Stimulated activated effector memory CD8-positive, alpha-beta T cell treated with anti-CD3 and anti-CD28 coated beads, Interleukin-12 subunit alpha, Interleukin-12 subunit beta, amount 100 ng/mL, for 72 hours (primary cell): ENCODE results near the gene LIN54.
"Not testable (repeated sequence)": the region's sequence is repeated elsewhere in the genome, so short reads cannot be mapped to it uniquely, and the experiment has no call there.

Experiments used
- ATAC-seq: fragments of 150-1000 bp; cut with Tn5 transposase; 2 replicates; pipeline ENCODE4 v1.10.0; 2021
- DNase-seq, 2 donors: peaks; one replicate each; pipeline ENCODE4 v3.0.0; 2021 to 2022; ENCODE audit warnings: low spot score in 2 of 2
- H3K27ac Mint-ChIP-seq: one replicate; pipeline ENCODE4 v1.8.0; 2022; ENCODE audit warnings: mild to moderate bottlenecking, mixed read lengths
- H3K36me3 Mint-ChIP-seq: one replicate; pipeline ENCODE4 v1.8.0; 2022; ENCODE audit warnings: mild to moderate bottlenecking, mixed read lengths
- H3K4me1 Mint-ChIP-seq: one replicate; pipeline ENCODE4 v1.8.0; 2022; ENCODE audit warnings: mixed read lengths
- H3K4me3 Mint-ChIP-seq: one replicate; pipeline ENCODE4 v1.8.0; 2022; ENCODE audit warnings: mild to moderate bottlenecking, mixed read lengths
- H3K9me3 Mint-ChIP-seq: one replicate; pipeline ENCODE4 v1.8.0; 2022; ENCODE audit warnings: mixed read lengths

Gene LIN54

GRCh38 chr4:83022724-83023450, 12.3 kb upstream of the LIN54 start:
- Mint-ChIP-seq H3K4me1 (peaks cover 6% of the 10 kb centered on the region), H3K4me3 (no peak overlapping the region), H3K36me3 (no peaks in the 10 kb centered on the region), H3K9me3 (no peaks in the 10 kb centered on the region), H3K27ac (no peak overlapping the region)
- DNase-seq (no peak), ATAC-seq (no peak)

DNA sequence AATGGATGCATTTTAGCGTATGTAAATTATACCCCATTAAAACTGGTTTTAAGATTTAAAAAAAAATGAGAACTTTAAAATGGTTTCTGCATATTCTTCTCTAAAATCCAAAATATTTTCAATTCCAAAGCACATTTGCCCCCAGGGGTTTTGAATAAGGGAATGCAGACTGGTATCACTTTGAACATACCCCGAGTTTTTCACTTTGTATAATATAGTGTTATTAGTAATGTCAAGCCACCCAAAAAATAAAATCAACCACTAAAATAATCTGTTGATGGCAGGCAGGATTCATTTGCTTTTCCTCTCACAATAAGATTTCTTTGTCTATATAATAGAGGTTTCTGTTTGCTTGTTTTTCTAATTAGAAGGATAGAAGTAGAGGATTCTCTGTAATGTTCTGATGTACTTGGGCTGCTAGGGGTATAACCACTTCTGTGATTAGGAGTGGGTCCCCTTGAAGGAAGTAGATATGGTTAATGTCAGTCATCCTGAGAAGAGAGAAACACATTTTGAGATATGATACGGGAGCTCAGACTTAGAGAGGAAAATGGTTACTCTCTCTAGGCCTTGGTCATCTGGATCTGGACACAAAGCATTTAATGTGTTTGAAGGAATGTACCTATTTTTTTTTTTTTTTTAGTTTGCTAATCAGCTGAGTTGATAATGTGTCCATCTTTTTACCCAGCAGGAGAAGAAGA, 9.3 kb upstream of the LIN54 start:
- no peaks in the 10 kb centered on the region for H3K36me3 Mint-ChIP-seq
- H3K4me3 Mint-ChIP-seq: no peak overlapping the region
- ATAC-seq (peak; percentile 96), DNase-seq (no peak)
- H3K9me3 Mint-ChIP-seq: no peaks in the 10 kb centered on the region
- H3K27ac Mint-ChIP-seq: peak overlapping the region; percentile 48
- H3K4me1 Mint-ChIP-seq: peaks cover 6% of the 10 kb centered on the region

DNA sequence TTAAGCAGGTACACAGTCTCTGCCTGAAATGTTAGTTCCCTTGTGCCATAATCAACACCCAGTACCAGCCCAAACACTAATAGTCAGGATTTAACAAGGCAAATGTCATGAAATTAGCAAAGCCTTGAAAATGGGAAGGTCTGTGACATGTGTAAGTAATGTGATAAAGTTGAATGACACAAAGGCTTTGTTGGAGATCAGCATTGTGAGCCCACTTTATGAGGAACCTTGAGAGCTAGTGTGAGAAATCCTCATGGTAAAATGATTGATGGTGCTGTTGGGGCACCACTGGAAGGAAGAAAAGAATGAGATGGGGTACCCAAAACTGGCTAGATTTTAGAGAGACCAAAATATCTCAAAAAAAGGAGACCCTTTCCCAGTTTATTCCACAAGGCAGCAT, 3.3 kb upstream of the LIN54 start:
- DNase-seq (no peak), ATAC-seq (no peak)
- H3K27ac Mint-ChIP-seq: peak overlapping the region; percentile 98
- no peaks in the 10 kb centered on the region for H3K9me3 Mint-ChIP-seq
- H3K4me3 Mint-ChIP-seq: peak overlapping the region; percentile 96
- peaks cover 6% of the 10 kb centered on the region for H3K36me3 Mint-ChIP-seq
- peaks cover 28% of the 10 kb centered on the region for H3K4me1 Mint-ChIP-seq

GRCh38 chr4:83013420-83013867, 2.8 kb upstream of the LIN54 start:
- Mint-ChIP-seq H3K36me3 (peaks cover 6% of the 10 kb centered on the region), H3K4me1 (peaks cover 28% of the 10 kb centered on the region), H3K27ac (peak overlapping the region; percentile 98), H3K9me3 (no peaks in the 10 kb centered on the region), H3K4me3 (peak overlapping the region; percentile 96)
- ATAC-seq: no peak
- DNase-seq: no peak

DNA sequence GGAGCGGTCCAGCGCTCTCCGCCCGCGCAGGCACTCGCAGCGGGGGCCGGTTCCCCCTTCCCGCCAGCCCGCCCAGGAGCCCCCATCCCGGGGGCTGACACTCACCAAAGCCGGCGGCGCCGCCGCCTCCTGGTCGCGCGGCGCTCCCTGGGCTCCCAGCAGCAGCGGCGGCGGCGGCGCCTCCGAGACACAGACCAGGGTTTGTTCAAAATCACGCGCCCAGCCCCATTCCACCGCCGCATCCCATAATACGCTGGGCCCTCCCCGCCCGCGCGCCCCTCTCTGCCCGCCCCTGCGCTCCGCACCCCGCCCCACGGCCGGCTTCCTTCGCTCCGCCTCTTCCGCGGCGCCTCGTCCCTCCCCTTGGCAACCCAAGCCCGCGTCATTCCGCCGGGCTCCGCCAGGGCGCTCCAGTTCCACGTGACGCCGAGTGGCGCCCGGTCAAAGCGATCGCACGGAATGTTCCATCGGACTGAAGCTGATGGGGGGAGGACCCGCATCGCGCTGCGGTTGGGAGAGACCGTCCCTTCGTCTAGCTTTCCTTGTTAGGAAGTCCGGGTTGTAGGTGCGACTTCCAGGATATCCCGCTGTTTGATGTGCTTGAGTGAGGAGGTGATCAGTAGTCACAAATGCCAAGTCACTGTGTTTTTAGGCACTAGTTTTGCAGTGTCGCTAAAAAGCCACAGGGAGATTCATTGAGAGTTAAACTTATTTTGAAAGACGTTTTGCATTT, 2.2 kb upstream of the LIN54 start:
- Mint-ChIP-seq H3K4me3 (peak overlapping the region; percentile 96), H3K4me1 (peaks cover 32% of the 10 kb centered on the region), H3K27ac (peak overlapping the region; percentile 98), H3K9me3 (no peaks in the 10 kb centered on the region), H3K36me3 (peaks cover 6% of the 10 kb centered on the region)
- ATAC-seq: peak; percentile 90
- DNase-seq: peak; percentile 97 to 98

DNA sequence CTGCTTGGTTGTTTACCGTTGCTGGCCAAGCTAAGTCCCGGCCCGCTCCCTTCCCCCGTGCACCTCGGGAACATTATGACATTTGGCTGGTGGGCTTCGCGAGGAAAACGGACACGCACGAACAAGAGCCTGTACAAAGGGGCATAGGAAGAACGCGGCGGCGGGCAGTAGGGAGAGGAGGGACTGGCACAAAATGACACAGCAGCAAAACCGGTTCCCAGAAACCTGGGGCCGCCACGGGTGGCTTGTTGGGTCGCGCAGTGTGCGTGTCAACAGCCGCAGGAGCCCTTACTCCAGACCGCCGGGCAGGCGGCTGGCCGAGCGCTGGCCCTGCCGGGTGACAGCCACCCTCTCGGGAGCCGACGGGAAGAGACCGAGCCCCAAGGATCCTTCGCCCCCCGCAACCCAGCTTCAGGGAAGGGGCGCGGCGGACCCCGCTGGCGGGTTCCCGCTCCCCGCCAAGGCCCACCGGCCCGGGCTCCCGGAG, 1.6 kb upstream of the LIN54 start:
- Mint-ChIP-seq H3K27ac (peak overlapping the region; percentile 98), H3K4me1 (peaks cover 38% of the 10 kb centered on the region), H3K9me3 (no peaks in the 10 kb centered on the region), H3K4me3 (peak overlapping the region; percentile 96), H3K36me3 (peaks cover 6% of the 10 kb centered on the region)
- peak; percentile 12 for ATAC-seq
- DNase-seq: peak in 1 of 2 donors; percentile 28

- Mint-ChIP-seq H3K27ac (peak overlapping the region; percentile 98), H3K4me1 (peaks cover 40% of the 10 kb centered on the region), H3K36me3 (peaks cover 6% of the 10 kb centered on the region), H3K9me3 (no peaks in the 10 kb centered on the region), H3K4me3 (peak overlapping the region; percentile 96)
- DNase-seq (no peak), ATAC-seq (no peak)
Observed at GRCh38 chr4:83011689-83012199, 1.1 kb upstream of the LIN54 start.

DNA sequence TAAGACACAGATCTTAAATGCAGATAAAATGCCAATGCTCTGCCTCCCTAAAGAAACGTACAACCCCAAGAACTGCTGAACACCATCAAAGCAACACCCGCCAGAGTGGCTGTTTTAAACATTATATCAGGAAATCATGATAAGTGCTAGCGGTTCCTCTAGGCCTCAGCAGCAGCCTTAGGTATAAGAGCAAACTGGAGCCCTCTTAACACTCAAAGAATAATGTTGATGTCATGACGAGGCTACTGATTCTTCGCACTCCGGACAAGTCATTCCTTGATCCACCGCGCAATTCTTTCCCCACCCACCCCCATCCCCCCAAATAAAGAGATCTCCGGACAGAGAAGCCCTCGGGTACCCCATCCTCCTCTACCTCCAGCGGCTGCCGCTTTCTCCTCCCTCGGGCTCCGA, 507 bp downstream of the LIN54 start:
- peaks cover 6% of the 10 kb centered on the region for H3K36me3 Mint-ChIP-seq
- peak overlapping the region; percentile 98 for H3K27ac Mint-ChIP-seq
- DNase-seq (peak in 1 of 2 donors; percentile 6), ATAC-seq (peak; percentile 2)
- H3K9me3 Mint-ChIP-seq: no peaks in the 10 kb centered on the region
- H3K4me3 Mint-ChIP-seq: peak overlapping the region; percentile 96
- H3K4me1 Mint-ChIP-seq: peaks cover 46% of the 10 kb centered on the region

DNA sequence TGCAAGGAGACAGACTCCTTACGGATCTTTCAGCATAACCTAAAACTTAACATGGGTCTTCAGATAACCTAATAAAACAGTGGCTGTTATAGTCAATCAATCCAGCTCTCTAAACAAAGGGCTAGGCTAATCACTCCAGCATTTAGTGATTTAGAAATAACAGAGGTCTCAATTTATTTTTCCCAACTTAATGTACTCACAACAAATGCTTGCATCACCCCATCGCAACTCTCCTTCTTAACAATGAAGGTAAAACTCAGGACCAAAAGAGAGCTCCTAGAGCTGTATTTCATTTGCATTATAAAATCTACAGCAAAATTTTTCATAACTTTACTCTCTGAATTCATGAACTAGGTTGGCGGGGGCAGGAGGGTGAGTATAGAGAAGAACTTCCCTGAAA, 1.1 kb downstream of the LIN54 start:
- DNase-seq: no peak
- peak overlapping the region; percentile 98 for H3K27ac Mint-ChIP-seq
- H3K4me3 Mint-ChIP-seq: peak overlapping the region; percentile 96
- ATAC-seq: no peak
- H3K4me1 Mint-ChIP-seq: peaks cover 46% of the 10 kb centered on the region
- H3K9me3 Mint-ChIP-seq: no peaks in the 10 kb centered on the region
- peaks cover 6% of the 10 kb centered on the region for H3K36me3 Mint-ChIP-seq

DNA sequence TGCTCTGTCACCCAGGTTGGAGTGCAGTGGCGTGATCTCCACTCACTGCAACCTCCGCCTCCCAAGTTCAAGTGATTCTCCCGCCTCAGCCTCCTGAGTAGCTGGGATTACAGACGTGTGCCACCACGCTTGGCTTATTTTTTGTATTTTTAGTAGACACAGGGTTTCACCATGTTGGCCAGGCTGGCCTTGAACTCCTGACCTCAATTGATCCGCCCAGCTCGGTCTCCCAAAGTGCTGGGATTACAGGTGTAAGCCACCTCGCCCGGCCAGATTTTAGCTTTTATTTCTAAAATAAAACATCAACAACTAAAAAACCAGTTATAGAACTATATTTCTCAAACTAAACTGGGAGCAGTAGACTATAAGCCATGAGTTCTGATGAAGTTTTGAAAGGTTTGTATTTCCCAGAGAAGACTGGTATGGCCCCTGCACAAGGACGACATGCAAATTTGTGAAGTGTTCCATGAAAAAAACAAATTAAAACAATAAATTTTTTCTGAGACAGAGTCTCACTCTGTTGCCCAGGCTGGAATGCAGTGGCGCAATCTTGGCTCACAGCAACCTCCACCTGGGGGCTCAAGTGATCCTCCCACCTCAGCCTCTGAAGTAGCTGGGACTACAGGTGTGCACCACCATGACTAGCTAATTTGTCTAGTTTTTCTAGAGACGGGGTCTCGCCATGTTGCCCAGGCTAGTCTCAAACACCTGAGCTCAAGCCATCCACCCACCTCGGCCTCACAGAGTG, 7.4 kb downstream of the LIN54 start:
- H3K4me1 Mint-ChIP-seq: peaks cover 27% of the 10 kb centered on the region
- not testable (repeated sequence) for H3K9me3 Mint-ChIP-seq, H3K36me3 Mint-ChIP-seq, ATAC-seq, H3K27ac Mint-ChIP-seq, H3K4me3 Mint-ChIP-seq
- peak in 1 of 2 donors; percentile 23 for DNase-seq

- peak in 1 of 2 donors; percentile 8 for DNase-seq
- Mint-ChIP-seq H3K36me3 (no peaks in the 10 kb centered on the region), H3K4me1 (peaks cover 20% of the 10 kb centered on the region), H3K27ac (no peak overlapping the region), H3K4me3 (no peak overlapping the region), H3K9me3 (no peaks in the 10 kb centered on the region)
- ATAC-seq: no peak
Observed at GRCh38 chr4:83002329-83002728, 8.3 kb downstream of the LIN54 start.

GRCh38 chr4:82998898-82999297, 11.7 kb downstream of the LIN54 start:
- no peak overlapping the region for H3K27ac Mint-ChIP-seq
- ATAC-seq (no peak), DNase-seq (no peak)
- H3K9me3 Mint-ChIP-seq: no peaks in the 10 kb centered on the region
- H3K4me1 Mint-ChIP-seq: peaks cover 12% of the 10 kb centered on the region
- H3K4me3 Mint-ChIP-seq: no peak overlapping the region
- H3K36me3 Mint-ChIP-seq: peaks cover 6% of the 10 kb centered on the region

DNA sequence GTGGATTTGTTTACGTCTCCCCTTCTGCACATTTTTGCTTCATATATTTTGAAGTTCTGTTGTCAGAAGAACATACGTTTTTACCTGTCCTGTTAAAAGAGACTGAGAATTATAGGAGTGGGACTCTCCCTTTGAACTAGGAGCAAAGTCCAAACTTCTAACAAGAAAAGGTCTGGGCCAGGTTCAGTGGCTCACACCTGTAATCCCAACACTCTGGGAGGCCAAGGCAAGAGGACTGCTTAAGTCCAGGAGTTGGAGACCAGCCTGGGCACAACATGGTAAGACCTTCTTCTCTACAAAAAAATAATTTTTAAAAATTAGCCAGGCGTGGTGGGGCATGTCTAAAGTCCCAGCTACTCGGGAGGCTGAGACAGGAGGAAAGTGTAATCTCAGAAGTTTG, 15.8 kb downstream of the LIN54 start:
- H3K27ac Mint-ChIP-seq: no peak overlapping the region
- peaks cover 14% of the 10 kb centered on the region for H3K36me3 Mint-ChIP-seq
- no peak overlapping the region for H3K4me3 Mint-ChIP-seq
- ATAC-seq (no peak), DNase-seq (no peak)
- H3K9me3 Mint-ChIP-seq: no peaks in the 10 kb centered on the region
- peaks cover 12% of the 10 kb centered on the region for H3K4me1 Mint-ChIP-seq

GRCh38 chr4:82989575-82990429, 20.8 kb downstream of the LIN54 start:
- Mint-ChIP-seq H3K27ac (peak overlapping the region; percentile 4), H3K4me1 (peaks cover 15% of the 10 kb centered on the region), H3K36me3 (peaks cover 12% of the 10 kb centered on the region), H3K4me3 (peak overlapping the region; percentile 51), H3K9me3 (no peaks in the 10 kb centered on the region)
- DNase-seq: no peak
- peak; percentile 72 for ATAC-seq
